Measurements from ENCODE around the gene OR51E2.

GRCh38 chr11:4695442-4695841, 2.2 kb downstream of the OR51E2 start:
- TF ChIP-seq CTCF (IDR thresholded peaks at IDR 0.05): no peak
- TF ChIP-seq POLR2A (IDR thresholded peaks at IDR 0.05): no peak
